ENCODE data around the gene DSCAM. TPM values are rescaled to one million over a fixed set of nuclear protein-coding genes. Genes with fewer than 3 reads are reported as not detected.

DSCAM gene
- total RNA-seq, 1 donor from 2014 or later, result not detected

DNA sequence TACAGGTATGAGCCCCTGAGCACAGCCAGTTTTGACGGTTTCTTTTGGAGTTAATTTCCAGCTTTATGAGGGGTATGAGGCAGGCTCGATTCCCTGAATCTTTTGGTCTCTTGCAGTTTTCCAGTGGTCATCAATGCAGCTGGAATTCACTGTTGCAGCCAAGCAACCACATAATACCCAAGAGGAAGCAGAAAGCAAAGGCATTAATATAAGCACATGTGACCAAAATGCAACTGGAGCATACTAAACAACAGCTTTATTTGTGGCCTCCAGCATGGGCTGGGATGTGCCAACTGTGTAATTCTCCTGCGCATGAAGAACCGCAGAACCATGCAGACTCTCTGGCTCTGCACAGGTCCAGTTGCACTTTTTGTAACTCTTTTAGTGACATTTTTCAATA is 33.0 kb downstream of the DSCAM start:
- peaks cover 21% of the 10 kb centered on the region for H3K9me3 Mint-ChIP-seq (ENCODE audit: unreplicated experiment)
- H3K27me3 Mint-ChIP-seq (ENCODE audit: unreplicated experiment), result no peaks in the 10 kb centered on the region
- TF ChIP-seq, protein P1, sequence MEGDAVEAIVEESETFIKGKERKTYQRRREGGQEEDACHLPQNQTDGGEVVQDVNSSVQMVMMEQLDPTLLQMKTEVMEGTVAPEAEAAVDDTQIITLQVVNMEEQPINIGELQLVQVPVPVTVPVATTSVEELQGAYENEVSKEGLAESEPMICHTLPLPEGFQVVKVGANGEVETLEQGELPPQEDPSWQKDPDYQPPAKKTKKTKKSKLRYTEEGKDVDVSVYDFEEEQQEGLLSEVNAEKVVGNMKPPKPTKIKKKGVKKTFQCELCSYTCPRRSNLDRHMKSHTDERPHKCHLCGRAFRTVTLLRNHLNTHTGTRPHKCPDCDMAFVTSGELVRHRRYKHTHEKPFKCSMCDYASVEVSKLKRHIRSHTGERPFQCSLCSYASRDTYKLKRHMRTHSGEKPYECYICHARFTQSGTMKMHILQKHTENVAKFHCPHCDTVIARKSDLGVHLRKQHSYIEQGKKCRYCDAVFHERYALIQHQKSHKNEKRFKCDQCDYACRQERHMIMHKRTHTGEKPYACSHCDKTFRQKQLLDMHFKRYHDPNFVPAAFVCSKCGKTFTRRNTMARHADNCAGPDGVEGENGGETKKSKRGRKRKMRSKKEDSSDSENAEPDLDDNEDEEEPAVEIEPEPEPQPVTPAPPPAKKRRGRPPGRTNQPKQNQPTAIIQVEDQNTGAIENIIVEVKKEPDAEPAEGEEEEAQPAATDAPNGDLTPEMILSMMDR (IDR thresholded peaks at IDR 0.05), result no peak
- no peak overlapping the region for H3K27ac Mint-ChIP-seq (ENCODE audit: unreplicated experiment)
- no peaks in the 10 kb centered on the region for H3K4me1 Mint-ChIP-seq (ENCODE audit: unreplicated experiment)
- DNase-seq (ENCODE audit: extremely low spot score, unreplicated experiment), result no peak
- no peaks in the 10 kb centered on the region for H3K36me3 Mint-ChIP-seq (ENCODE audit: unreplicated experiment)
- no peak overlapping the region for H3K4me3 Mint-ChIP-seq (ENCODE audit: unreplicated experiment)

DNA sequence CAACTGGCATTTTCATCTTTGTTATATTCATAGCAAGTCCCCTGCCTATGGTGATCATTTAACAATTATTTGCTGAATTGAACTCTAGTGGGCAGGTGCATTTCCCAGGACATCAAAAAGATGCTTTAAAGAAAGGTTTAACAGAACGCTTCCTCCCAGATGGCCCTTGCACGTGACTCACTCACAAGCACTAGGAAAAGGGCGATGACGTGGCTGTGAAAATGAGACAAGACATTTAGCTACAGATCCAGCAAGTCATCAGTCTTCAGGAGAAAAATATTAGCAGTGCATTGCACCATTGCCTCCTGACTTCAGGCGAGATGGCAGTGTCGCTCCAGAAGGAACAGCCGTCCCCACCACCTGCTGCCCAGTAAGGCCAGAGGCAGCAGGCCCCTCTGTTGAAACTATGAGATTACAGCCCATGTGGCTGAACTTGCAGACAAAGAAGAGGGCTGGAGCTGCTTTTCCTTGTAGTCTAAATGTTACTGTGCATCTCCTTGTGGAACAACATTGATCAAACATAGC is 37.2 kb downstream of the DSCAM start:
- no peaks in the 10 kb centered on the region for H3K4me1 Mint-ChIP-seq (ENCODE audit: unreplicated experiment)
- no peak overlapping the region for H3K27ac Mint-ChIP-seq (ENCODE audit: unreplicated experiment)
- no peak for DNase-seq (ENCODE audit: extremely low spot score, unreplicated experiment)
- H3K9me3 Mint-ChIP-seq (ENCODE audit: unreplicated experiment), result peaks cover 36% of the 10 kb centered on the region
- no peak overlapping the region for H3K4me3 Mint-ChIP-seq (ENCODE audit: unreplicated experiment)
- no peaks in the 10 kb centered on the region for H3K36me3 Mint-ChIP-seq (ENCODE audit: unreplicated experiment)
- H3K27me3 Mint-ChIP-seq (ENCODE audit: unreplicated experiment), result no peaks in the 10 kb centered on the region
- TF ChIP-seq, protein P1 (IDR thresholded peaks at IDR 0.05), result no peak

DNA sequence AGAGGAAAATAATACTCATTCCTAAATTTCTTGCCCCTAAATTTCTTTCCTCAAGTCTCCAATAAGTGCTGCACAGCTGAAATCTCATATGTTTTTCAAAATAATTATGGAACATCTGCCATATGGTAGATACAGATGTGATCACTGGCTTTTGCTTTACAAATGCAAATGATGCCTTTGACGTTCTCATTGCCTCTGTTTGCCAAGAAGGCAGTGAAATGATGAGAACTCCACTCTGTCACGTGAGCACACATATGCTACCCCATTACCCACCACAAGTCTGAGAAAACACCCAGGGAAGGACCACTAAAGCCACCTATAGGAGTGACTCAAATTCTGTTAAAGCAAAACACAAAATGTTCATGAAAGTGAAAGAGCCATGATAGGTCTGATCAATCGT is 43.9 kb downstream of the DSCAM start:
- H3K27ac Mint-ChIP-seq (ENCODE audit: unreplicated experiment), result no peak overlapping the region

DNA sequence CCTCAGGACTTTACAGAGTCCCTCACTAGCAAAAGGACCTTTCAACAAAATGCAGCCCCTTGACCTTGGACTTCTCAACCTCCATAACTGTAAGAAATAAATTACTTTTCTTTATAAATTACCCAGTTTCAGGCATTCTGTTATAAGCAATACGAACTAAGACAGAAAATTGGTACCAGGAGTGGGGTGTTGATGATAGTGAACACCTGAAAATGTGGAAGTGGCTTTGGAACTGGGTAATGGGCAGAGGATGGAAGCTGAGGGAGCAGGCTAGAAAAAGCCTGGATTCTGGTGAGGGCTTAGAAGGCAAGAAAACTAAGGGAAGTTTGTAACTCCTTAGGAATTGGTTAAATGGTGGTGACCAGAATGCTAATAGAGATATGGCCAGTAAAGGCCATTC is 46.8 kb downstream of the DSCAM start:
- peaks cover 58% of the 10 kb centered on the region for H3K9me3 Mint-ChIP-seq (ENCODE audit: unreplicated experiment)
- H3K4me1 Mint-ChIP-seq (ENCODE audit: unreplicated experiment), result no peaks in the 10 kb centered on the region
- no peaks in the 10 kb centered on the region for H3K27me3 Mint-ChIP-seq (ENCODE audit: unreplicated experiment)
- H3K4me3 Mint-ChIP-seq (ENCODE audit: unreplicated experiment), result no peak overlapping the region
- no peak overlapping the region for H3K27ac Mint-ChIP-seq (ENCODE audit: unreplicated experiment)
- no peaks in the 10 kb centered on the region for H3K36me3 Mint-ChIP-seq (ENCODE audit: unreplicated experiment)
- no peak for DNase-seq (ENCODE audit: extremely low spot score, unreplicated experiment)
- TF ChIP-seq, protein P1 (IDR thresholded peaks at IDR 0.05), result no peak

More for the DNA sequence above, 43.9 kb downstream of the DSCAM start:
- Mint-ChIP-seq H3K4me1 (ENCODE audit: unreplicated experiment) (no peaks in the 10 kb centered on the region), H3K4me3 (ENCODE audit: unreplicated experiment) (no peak overlapping the region), H3K36me3 (ENCODE audit: unreplicated experiment) (no peaks in the 10 kb centered on the region), H3K9me3 (ENCODE audit: unreplicated experiment) (peaks cover 50% of the 10 kb centered on the region), H3K27me3 (ENCODE audit: unreplicated experiment) (no peaks in the 10 kb centered on the region)
- TF ChIP-seq, protein P1 (IDR thresholded peaks at IDR 0.05), result no peak
- no peak for DNase-seq (ENCODE audit: extremely low spot score, unreplicated experiment)

DNA sequence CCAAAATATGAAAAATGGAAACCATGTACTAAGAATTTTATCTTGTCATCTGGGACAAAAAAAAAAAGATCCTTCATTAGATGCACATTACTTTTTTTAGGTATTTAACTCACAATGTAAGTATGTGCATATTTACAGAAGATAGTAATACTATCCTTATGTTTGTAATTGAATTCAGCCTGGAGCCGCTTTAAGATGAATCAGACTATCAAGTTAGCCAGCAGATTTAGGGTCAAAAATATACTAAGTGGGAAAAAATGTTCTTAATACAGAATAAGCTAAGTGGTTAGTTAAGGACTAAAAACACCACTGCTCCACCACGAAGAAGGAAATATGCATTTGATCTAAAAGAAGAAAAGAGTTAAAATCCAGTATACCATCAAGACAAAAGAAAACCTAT is 49.1 kb downstream of the DSCAM start:
- no peak for DNase-seq (ENCODE audit: extremely low spot score, unreplicated experiment)
- no peak overlapping the region for H3K27ac Mint-ChIP-seq (ENCODE audit: unreplicated experiment)
- TF ChIP-seq, protein P1 (IDR thresholded peaks at IDR 0.05), result no peak
- H3K4me1 Mint-ChIP-seq (ENCODE audit: unreplicated experiment), result no peaks in the 10 kb centered on the region
- no peaks in the 10 kb centered on the region for H3K27me3 Mint-ChIP-seq (ENCODE audit: unreplicated experiment)
- peaks cover 58% of the 10 kb centered on the region for H3K9me3 Mint-ChIP-seq (ENCODE audit: unreplicated experiment)
- no peak overlapping the region for H3K4me3 Mint-ChIP-seq (ENCODE audit: unreplicated experiment)
- no peaks in the 10 kb centered on the region for H3K36me3 Mint-ChIP-seq (ENCODE audit: unreplicated experiment)

Measured in osteocyte (in vitro differentiated cells).